ENCODE results near the gene MUS81. TPM values are rescaled to one million over a fixed set of nuclear protein-coding genes. Genes with fewer than 3 reads are reported as not detected.

MUS81 gene
- total RNA-seq, 1 experiment from 2014 or later = 74.6 TPM

DNA sequence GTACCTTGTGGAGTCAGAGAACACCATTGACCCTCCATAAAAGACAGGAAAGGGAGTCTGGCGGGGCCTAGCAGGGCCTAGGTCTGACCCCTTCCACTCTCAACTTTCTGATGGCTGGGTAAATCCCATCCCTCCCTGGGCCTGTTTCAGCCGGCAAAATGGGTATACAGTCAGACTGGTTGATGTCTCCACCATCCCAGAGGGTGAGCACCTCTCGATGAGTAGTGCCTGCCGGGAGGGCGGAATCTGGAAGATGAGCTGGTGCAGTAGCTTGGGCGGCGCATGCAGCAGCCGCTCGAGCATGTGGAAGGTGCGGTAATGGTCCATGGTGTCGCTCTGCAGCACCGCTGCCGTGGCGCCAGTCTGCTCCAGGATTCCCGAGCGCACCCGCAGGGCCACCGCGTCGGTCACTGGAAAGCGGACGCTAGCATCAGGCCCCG is 27.5 kb downstream of the MUS81 start:
- peaks cover 4% of the 10 kb centered on the region for H3K36me3 ChIP-seq (ENCODE audit: control insufficient read depth, insufficient read depth, low read length)
- ChIA-PET POLR2A (interaction anchor here (0.5 to 3.1 kb wide), 18 partner anchors 10 to 425 kb away, joined by 3 to 43 read pairs (median 6); partner anchors contain the start of genes BANF1, CFL1, EIF1AD and KAT5), CTCF (interaction anchor here (0.5 to 7.8 kb wide), 78 partner anchors 9 to 1071 kb away, joined by 3 to 241 read pairs (median 5); partner anchors contain the start of genes AP5B1, BANF1, CFL1 and CTSW)
- H3K27me3 ChIP-seq (replicated peaks; ENCODE audit: control insufficient read depth, insufficient read depth, low read length) = no peaks in the 10 kb centered on the region
- peaks cover 31% of the 10 kb centered on the region for H3K4me1 ChIP-seq
- Mint-ChIP-seq H3K4me1 (ENCODE audit: low read depth, unreplicated experiment) (peaks cover 31% of the 10 kb centered on the region), H3K9me3 (ENCODE audit: unreplicated experiment) (no peaks in the 10 kb centered on the region), H3K4me3 (ENCODE audit: unreplicated experiment) (peak overlapping the region; percentile 82), H3K36me3 (ENCODE audit: insufficient read depth, unreplicated experiment) (peaks cover 56% of the 10 kb centered on the region), H3K27me3 (ENCODE audit: insufficient read depth, unreplicated experiment) (no peaks in the 10 kb centered on the region), H3K27ac (ENCODE audit: unreplicated experiment) (peak overlapping the region; percentile 69)
- TSS peak; percentile 38 for BruUV-seq (replicated peaks)
- no peak for DNase-seq
- no peaks in the 10 kb centered on the region for H3K9me3 ChIP-seq
- TF ChIP-seq, protein P1, sequence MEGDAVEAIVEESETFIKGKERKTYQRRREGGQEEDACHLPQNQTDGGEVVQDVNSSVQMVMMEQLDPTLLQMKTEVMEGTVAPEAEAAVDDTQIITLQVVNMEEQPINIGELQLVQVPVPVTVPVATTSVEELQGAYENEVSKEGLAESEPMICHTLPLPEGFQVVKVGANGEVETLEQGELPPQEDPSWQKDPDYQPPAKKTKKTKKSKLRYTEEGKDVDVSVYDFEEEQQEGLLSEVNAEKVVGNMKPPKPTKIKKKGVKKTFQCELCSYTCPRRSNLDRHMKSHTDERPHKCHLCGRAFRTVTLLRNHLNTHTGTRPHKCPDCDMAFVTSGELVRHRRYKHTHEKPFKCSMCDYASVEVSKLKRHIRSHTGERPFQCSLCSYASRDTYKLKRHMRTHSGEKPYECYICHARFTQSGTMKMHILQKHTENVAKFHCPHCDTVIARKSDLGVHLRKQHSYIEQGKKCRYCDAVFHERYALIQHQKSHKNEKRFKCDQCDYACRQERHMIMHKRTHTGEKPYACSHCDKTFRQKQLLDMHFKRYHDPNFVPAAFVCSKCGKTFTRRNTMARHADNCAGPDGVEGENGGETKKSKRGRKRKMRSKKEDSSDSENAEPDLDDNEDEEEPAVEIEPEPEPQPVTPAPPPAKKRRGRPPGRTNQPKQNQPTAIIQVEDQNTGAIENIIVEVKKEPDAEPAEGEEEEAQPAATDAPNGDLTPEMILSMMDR (IDR thresholded peaks at IDR 0.05; ENCODE audit: insufficient read depth in 1 of 2, low read depth in 1 of 2, low read length in 1 of 2, severe bottlenecking in 1 of 2, unreplicated experiment in 1 of 2) = no peak
- peak overlapping the region; percentile 68 for H3K4me3 ChIP-seq (ENCODE audit: low read depth, low read length)
- intact Hi-C loops (cut with micrococcal nuclease; ENCODE audit: unreplicated experiment) = loop anchor here (1.0 kb wide), 5 partner anchors 13 to 175 kb away; partner anchors contain the start of genes BANF1, EIF1AD, FOSL1 and KAT5

DNA sequence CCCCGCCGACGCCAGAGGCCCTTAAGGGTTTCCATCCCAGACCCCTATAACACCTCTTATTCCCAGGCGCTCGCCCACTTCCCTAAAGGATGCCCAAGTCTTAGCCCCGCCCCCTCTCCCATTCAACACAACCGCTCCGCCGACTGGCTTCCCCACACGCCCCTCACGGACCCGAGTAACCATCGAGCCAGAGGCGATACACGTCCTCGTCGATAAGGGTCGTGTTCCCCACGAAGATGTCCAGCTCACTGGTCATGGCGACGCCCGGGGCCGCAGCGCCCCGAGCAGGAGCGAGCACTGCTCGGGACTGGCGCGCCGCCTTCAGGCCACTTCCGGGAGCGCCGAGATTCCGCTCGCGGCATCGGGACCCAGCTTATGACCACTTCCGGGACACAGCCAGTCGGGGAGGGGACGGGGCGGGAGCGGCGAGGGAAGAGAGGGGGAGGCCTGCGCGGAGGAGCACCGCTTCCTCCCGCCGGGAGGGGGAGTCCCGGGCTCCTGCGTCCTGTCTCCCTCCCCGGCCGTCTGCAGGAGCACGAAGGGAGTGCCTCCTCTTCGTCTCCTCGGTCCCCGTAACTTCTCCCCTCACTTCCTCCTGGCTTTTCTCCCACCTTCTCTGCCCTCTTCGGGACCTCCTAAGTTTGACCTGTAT is 28.1 kb downstream of the MUS81 start, which contains the start of gene FIBP:
Gene FIBP, minus strand, starts transcription at position 309 of the 652 bp plus-strand sequence. Its CDS starts 53 bp downstream, at position 256.
- intact Hi-C loops (cut with micrococcal nuclease; ENCODE audit: unreplicated experiment) = loop anchor here (1.0 kb wide), 5 partner anchors 12 to 176 kb away; partner anchors contain the start of genes BANF1, EIF1AD, FOSL1 and KAT5
- peak within 1 kb of the TSS; percentile 68 for H3K4me3 ChIP-seq (ENCODE audit: low read depth, low read length)
- Mint-ChIP-seq H3K9me3 (ENCODE audit: unreplicated experiment) (no peaks in the 10 kb centered on the region), H3K27ac (ENCODE audit: unreplicated experiment) (peak within 1 kb of the TSS; percentile 69), H3K4me3 (ENCODE audit: unreplicated experiment) (peak within 1 kb of the TSS; percentile 82), H3K27me3 (ENCODE audit: insufficient read depth, unreplicated experiment) (no peaks in the 10 kb centered on the region), H3K4me1 (ENCODE audit: low read depth, unreplicated experiment) (peaks cover 33% of the 10 kb centered on the region), H3K36me3 (ENCODE audit: insufficient read depth, unreplicated experiment) (peaks cover 56% of the 10 kb centered on the region)
- TF ChIP-seq, protein P1 (IDR thresholded peaks at IDR 0.05; ENCODE audit: insufficient read depth in 1 of 2, low read depth in 1 of 2, low read length in 1 of 2, severe bottlenecking in 1 of 2, unreplicated experiment in 1 of 2) = peak; percentile 76 to 93
- peaks cover 31% of the 10 kb centered on the region for H3K4me1 ChIP-seq
- ChIA-PET CTCF (interaction anchor here (0.5 to 7.8 kb wide), 81 partner anchors 9 to 1071 kb away, joined by 3 to 241 read pairs (median 5); partner anchors contain the start of genes AP5B1, BANF1, CFL1 and CTSW), POLR2A (interaction anchor here (0.5 to 3.1 kb wide), 19 partner anchors 10 to 424 kb away, joined by 3 to 43 read pairs (median 6); partner anchors contain the start of genes BANF1, CFL1, EIF1AD and KAT5)
- H3K27me3 ChIP-seq (replicated peaks; ENCODE audit: control insufficient read depth, insufficient read depth, low read length) = no peaks in the 10 kb centered on the region
- H3K36me3 ChIP-seq (ENCODE audit: control insufficient read depth, insufficient read depth, low read length) = peaks cover 3% of the 10 kb centered on the region
- H3K9me3 ChIP-seq = no peaks in the 10 kb centered on the region
- peak; percentile 98 for DNase-seq
- no TSS peak for BruUV-seq (replicated peaks)
